HEK293 (cell line): Measurements from ENCODE around the gene PSMC3.

Experiments
- BCL11A ChIP-seq: fragments of 450-650 bp; formaldehyde crosslinking; IDR thresholded peaks from 2 replicates; pipeline ENCODE4 v1.5.1; 2016; ENCODE audit warnings: low read depth, missing biosample characterization, missing genetic modification characterization
- EGR2 ChIP-seq: fragments of 450-650 bp; formaldehyde crosslinking; IDR thresholded peaks from 2 replicates; pipeline ENCODE4 v1.5.1; 2016; ENCODE audit warnings: low read depth, missing biosample characterization, missing genetic modification characterization
- GLI2 ChIP-seq: fragments of 450-650 bp; formaldehyde crosslinking; IDR thresholded peaks from 2 replicates; pipeline ENCODE4; 2017; ENCODE audit warnings: missing biosample characterization, missing genetic modification characterization, low read depth, borderline replicate concordance
- GLIS1 ChIP-seq: fragments of 450-650 bp; formaldehyde crosslinking; IDR thresholded peaks from 2 replicates; pipeline ENCODE4 v1.5.1; 2016; ENCODE audit warnings: missing biosample characterization, missing genetic modification characterization
- KLF10 ChIP-seq: fragments of 450-650 bp; IDR thresholded peaks from 2 replicates; pipeline ENCODE4 v1.5.1; 2018; ENCODE audit warnings: missing biosample characterization, mild to moderate bottlenecking, missing genetic modification characterization
- KLF9 ChIP-seq: fragments of 450-650 bp; formaldehyde crosslinking; IDR thresholded peaks from 2 replicates; pipeline ENCODE4 v1.5.1; 2016; ENCODE audit warnings: missing biosample characterization, missing genetic modification characterization, low read depth
- YY1 ChIP-seq: fragments of 450-650 bp; formaldehyde crosslinking; IDR thresholded peaks from 2 replicates; pipeline ENCODE4 v1.5.1; 2018; ENCODE audit warnings: missing biosample characterization, missing genetic modification characterization
- ZBTB17 ChIP-seq: fragments of 450-650 bp; formaldehyde crosslinking; IDR thresholded peaks from 2 replicates; pipeline ENCODE4 v1.5.1; 2016; ENCODE audit warnings: missing biosample characterization, missing genetic modification characterization
- ZFP69B ChIP-seq: fragments of 450-650 bp; formaldehyde crosslinking; IDR thresholded peaks from 2 replicates; pipeline ENCODE4 v1.5.1; 2016; ENCODE audit warnings: missing biosample characterization, missing genetic modification characterization
- ZNF121 ChIP-seq: fragments of 450-650 bp; formaldehyde crosslinking; IDR thresholded peaks from 2 replicates; pipeline ENCODE4 v1.5.1; 2016; ENCODE audit warnings: missing biosample characterization, missing genetic modification characterization
- ZNF169 ChIP-seq: fragments of 450-650 bp; formaldehyde crosslinking; IDR thresholded peaks from 2 replicates; pipeline ENCODE4 v1.5.1; 2016; ENCODE audit warnings: missing biosample characterization, missing genetic modification characterization
- ZNF19 ChIP-seq: fragments of 450-650 bp; formaldehyde crosslinking; IDR thresholded peaks from 2 replicates; pipeline ENCODE4; 2016; ENCODE audit warnings: missing biosample characterization, missing genetic modification characterization, low read depth
- ZNF341 ChIP-seq: fragments of 450-650 bp; formaldehyde crosslinking; IDR thresholded peaks from 2 replicates; pipeline ENCODE4; 2016; ENCODE audit warnings: low read depth, missing biosample characterization, missing genetic modification characterization
- ZNF354C ChIP-seq: fragments of 450-650 bp; formaldehyde crosslinking; IDR thresholded peaks from 2 replicates; pipeline ENCODE4 v1.5.1; 2016; ENCODE audit warnings: missing biosample characterization, missing genetic modification characterization, low read depth, borderline replicate concordance
- ZNF391 ChIP-seq: fragments of 450-650 bp; formaldehyde crosslinking; IDR thresholded peaks from 2 replicates; pipeline ENCODE4 v1.5.1; 2016; ENCODE audit warnings: low read depth, missing biosample characterization, missing genetic modification characterization, borderline replicate concordance
- ZNF394 ChIP-seq: fragments of 450-650 bp; formaldehyde crosslinking; IDR thresholded peaks from 2 replicates; pipeline ENCODE4 v1.5.1; 2016; ENCODE audit warnings: missing biosample characterization, missing genetic modification characterization, mild to moderate bottlenecking, moderate library complexity, borderline replicate concordance
- ZNF449 ChIP-seq: fragments of 450-650 bp; formaldehyde crosslinking; IDR thresholded peaks from 2 replicates; pipeline ENCODE4 v1.5.1; 2017; ENCODE audit warnings: missing biosample characterization, mild to moderate bottlenecking, missing genetic modification characterization, moderate library complexity
- ZNF548 ChIP-seq: fragments of 450-650 bp; formaldehyde crosslinking; IDR thresholded peaks from 2 replicates; pipeline ENCODE4 v1.5.1; 2016; ENCODE audit warnings: missing biosample characterization, missing genetic modification characterization
- ZNF610 ChIP-seq: fragments of 450-650 bp; formaldehyde crosslinking; IDR thresholded peaks from 2 replicates; pipeline ENCODE4 v1.5.1; 2016; ENCODE audit warnings: missing biosample characterization, missing genetic modification characterization, borderline replicate concordance
- ZNF658 ChIP-seq: fragments of 450-650 bp; formaldehyde crosslinking; IDR thresholded peaks from 2 replicates; pipeline ENCODE4; 2016; ENCODE audit warnings: missing biosample characterization, missing genetic modification characterization
- ZNF664 ChIP-seq: fragments of 450-650 bp; formaldehyde crosslinking; IDR thresholded peaks from 2 replicates; pipeline ENCODE4 v1.5.1; 2016; ENCODE audit warnings: missing biosample characterization, missing genetic modification characterization
- ZNF76 ChIP-seq: fragments of 450-650 bp; formaldehyde crosslinking; IDR thresholded peaks from 2 replicates; pipeline ENCODE4; 2016; ENCODE audit warnings: low read depth, missing biosample characterization, missing genetic modification characterization, borderline replicate concordance
- ZSCAN18 ChIP-seq: fragments of 450-650 bp; formaldehyde crosslinking; IDR thresholded peaks from 2 replicates; pipeline ENCODE4 v1.5.1; 2016; ENCODE audit warnings: missing biosample characterization, missing genetic modification characterization
- TF ChIP-seq, protein P1 (sequence below): fragments of 450-650 bp; formaldehyde crosslinking; IDR thresholded peaks from 2 replicates; pipeline ENCODE4 v1.5.1; 2016; ENCODE audit warnings: missing biosample characterization, missing genetic modification characterization
- TF ChIP-seq, protein P2 (sequence below): fragments of 450-650 bp; IDR thresholded peaks from 2 replicates; pipeline ENCODE4 v1.5.1; 2018; ENCODE audit warnings: missing biosample characterization, mild to moderate bottlenecking, missing genetic modification characterization
- TF ChIP-seq, protein P3 (sequence below): fragments of 450-650 bp; formaldehyde crosslinking; conservative IDR thresholded peaks from 2 replicates; pipeline ENCODE4 v1.5.1; 2016; ENCODE audit warnings: low read depth, missing biosample characterization, missing genetic modification characterization
- TF ChIP-seq, protein P4 (sequence below): fragments of 450-650 bp; formaldehyde crosslinking; IDR thresholded peaks from 2 replicates; pipeline ENCODE4 v1.5.1; 2016; ENCODE audit warnings: missing biosample characterization, missing genetic modification characterization, borderline replicate concordance

Gene PSMC3

DNA sequence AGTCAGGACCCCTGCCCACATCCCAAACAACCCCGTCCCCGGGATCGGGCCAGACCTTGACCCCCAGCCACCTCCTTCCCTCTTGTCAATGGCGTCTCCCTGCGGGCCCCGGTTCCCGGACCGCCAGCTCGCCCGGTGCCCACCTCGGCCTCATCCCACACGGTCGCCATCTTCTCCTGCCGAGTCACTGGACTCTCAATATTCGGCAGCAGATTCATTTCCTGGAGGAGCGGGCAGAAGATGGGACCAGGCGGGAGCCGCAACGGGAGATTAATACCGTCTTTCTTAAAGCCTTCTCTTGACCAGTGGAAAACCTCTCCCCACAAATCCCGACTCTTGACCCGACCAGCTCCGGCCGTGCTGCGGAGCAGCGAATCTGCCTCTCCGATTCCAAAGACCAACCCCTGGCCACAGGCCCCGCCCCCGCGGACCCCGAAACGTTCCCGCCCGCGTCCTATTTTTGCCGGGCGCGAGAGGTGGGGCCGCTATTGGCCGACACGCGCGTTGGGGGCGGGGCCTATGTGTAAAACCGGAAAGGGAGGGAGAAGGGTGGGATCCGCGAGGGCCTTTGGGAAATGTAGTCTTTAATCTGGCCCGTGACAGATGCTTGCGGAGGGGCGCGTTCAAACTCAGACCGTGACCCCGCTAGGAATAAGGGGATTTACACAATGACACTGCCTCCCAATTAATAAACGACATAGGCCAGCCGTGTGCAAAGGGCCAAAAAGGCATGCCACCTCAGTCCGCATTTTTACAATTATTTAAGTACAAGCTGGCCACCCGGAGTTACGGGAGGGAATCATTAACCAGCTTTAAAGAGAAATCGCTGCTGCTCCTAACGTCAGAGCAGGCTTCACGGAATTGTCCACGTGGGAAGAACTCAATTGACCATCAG, at the start of gene PSMC3 (continued):
- TF ChIP-seq, protein P1, sequence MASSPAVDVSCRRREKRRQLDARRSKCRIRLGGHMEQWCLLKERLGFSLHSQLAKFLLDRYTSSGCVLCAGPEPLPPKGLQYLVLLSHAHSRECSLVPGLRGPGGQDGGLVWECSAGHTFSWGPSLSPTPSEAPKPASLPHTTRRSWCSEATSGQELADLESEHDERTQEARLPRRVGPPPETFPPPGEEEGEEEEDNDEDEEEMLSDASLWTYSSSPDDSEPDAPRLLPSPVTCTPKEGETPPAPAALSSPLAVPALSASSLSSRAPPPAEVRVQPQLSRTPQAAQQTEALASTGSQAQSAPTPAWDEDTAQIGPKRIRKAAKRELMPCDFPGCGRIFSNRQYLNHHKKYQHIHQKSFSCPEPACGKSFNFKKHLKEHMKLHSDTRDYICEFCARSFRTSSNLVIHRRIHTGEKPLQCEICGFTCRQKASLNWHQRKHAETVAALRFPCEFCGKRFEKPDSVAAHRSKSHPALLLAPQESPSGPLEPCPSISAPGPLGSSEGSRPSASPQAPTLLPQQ (tag by site-specific recombination): peak; percentile 59; the same call in 1 of the 2 replicates
- TF ChIP-seq ZNF19 (no peak), ZNF391 (tag by site-specific recombination) (peak; percentile 70; the same call in 1 of the 2 replicates), YY1 (peak; percentile 97), ZNF610 (no peak), GLI2 (no peak), KLF10 (tag by site-specific recombination) (peak; percentile 66), ZSCAN18 (tag by site-specific recombination) (0 out of 2 replicates have a peak, but pooled peaks have one; percentile 10), ZNF449 (tag by site-specific recombination) (no peak), ZFP69B (0 out of 2 replicates have a peak, but pooled peaks have one; percentile 35), ZBTB17 (tag by site-specific recombination) (no peak), BCL11A (tag by site-specific recombination) (0 out of 2 replicates have a peak, but pooled peaks have one; percentile 28), KLF9 (tag by site-specific recombination) (peak; percentile 75), ZNF341 (tag by site-specific recombination) (0 out of 2 replicates have a peak, but pooled peaks have one; percentile 45), GLIS1 (tag by site-specific recombination) (no peak), ZNF76 (peak; percentile 83; the same call in 1 of the 2 replicates), ZNF548 (tag by site-specific recombination) (no peak), ZNF658 (tag by site-specific recombination) (no peak), ZNF354C (no peak), ZNF664 (tag by site-specific recombination) (no peak), ZNF121 (no peak), EGR2 (tag by site-specific recombination) (peak; percentile 79; the same call in 1 of the 2 replicates), ZNF394 (tag by site-specific recombination) (no peak), ZNF169 (tag by site-specific recombination) (no peak)
- TF ChIP-seq, protein P2, sequence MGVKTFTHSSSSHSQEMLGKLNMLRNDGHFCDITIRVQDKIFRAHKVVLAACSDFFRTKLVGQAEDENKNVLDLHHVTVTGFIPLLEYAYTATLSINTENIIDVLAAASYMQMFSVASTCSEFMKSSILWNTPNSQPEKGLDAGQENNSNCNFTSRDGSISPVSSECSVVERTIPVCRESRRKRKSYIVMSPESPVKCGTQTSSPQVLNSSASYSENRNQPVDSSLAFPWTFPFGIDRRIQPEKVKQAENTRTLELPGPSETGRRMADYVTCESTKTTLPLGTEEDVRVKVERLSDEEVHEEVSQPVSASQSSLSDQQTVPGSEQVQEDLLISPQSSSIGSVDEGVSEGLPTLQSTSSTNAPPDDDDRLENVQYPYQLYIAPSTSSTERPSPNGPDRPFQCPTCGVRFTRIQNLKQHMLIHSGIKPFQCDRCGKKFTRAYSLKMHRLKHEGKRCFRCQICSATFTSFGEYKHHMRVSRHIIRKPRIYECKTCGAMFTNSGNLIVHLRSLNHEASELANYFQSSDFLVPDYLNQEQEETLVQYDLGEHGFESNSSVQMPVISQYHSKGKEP (tag by site-specific recombination): no peak
- TF ChIP-seq, protein P3, sequence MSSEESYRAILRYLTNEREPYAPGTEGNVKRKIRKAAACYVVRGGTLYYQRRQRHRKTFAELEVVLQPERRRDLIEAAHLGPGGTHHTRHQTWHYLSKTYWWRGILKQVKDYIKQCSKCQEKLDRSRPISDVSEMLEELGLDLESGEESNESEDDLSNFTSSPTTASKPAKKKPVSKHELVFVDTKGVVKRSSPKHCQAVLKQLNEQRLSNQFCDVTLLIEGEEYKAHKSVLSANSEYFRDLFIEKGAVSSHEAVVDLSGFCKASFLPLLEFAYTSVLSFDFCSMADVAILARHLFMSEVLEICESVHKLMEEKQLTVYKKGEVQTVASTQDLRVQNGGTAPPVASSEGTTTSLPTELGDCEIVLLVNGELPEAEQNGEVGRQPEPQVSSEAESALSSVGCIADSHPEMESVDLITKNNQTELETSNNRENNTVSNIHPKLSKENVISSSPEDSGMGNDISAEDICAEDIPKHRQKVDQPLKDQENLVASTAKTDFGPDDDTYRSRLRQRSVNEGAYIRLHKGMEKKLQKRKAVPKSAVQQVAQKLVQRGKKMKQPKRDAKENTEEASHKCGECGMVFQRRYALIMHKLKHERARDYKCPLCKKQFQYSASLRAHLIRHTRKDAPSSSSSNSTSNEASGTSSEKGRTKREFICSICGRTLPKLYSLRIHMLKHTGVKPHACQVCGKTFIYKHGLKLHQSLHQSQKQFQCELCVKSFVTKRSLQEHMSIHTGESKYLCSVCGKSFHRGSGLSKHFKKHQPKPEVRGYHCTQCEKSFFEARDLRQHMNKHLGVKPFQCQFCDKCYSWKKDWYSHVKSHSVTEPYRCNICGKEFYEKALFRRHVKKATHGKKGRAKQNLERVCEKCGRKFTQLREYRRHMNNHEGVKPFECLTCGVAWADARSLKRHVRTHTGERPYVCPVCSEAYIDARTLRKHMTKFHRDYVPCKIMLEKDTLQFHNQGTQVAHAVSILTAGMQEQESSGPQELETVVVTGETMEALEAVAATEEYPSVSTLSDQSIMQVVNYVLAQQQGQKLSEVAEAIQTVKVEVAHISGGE (tag by site-specific recombination): peak; percentile 46; the same call in 1 of the 2 replicates
- TF ChIP-seq, protein P4, sequence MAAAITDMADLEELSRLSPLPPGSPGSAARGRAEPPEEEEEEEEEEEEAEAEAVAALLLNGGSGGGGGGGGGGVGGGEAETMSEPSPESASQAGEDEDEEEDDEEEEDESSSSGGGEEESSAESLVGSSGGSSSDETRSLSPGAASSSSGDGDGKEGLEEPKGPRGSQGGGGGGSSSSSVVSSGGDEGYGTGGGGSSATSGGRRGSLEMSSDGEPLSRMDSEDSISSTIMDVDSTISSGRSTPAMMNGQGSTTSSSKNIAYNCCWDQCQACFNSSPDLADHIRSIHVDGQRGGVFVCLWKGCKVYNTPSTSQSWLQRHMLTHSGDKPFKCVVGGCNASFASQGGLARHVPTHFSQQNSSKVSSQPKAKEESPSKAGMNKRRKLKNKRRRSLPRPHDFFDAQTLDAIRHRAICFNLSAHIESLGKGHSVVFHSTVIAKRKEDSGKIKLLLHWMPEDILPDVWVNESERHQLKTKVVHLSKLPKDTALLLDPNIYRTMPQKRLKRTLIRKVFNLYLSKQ (tag by site-specific recombination): no peak
